PC-3 (cell line): ENCODE data around the gene SLC45A2.

Experiments used
- CTCF ChIP-seq: fragments of 300-600 bp; sonication (generic); conservative IDR thresholded peaks from 2 replicates; pipeline ENCODE4 v1.5.1; 2017; ENCODE audit warnings: antibody characterized with exemption, low read depth, mild to moderate bottlenecking, low read length
- EZH2 ChIP-seq: fragments of 300-600 bp; sonication (generic); IDR thresholded peaks from one replicate; pipeline ENCODE4 v1.6.1; 2017; ENCODE audit warnings: antibody characterized with exemption, mild to moderate bottlenecking, low read length; ENCODE audit not compliant: unreplicated experiment
- EZH2phosphoT487 ChIP-seq: fragments of 300-600 bp; sonication (generic); IDR thresholded peaks from 2 replicates; pipeline ENCODE4 v1.6.1; 2018; ENCODE audit warnings: mild to moderate bottlenecking, antibody characterized with exemption, low read length, borderline replicate concordance

GRCh38 chr5:33931136-33931535 lies 53.4 kb downstream of the SLC45A2 start:
- no peak for TF ChIP-seq CTCF
- no peak for TF ChIP-seq EZH2
- no peak for TF ChIP-seq EZH2phosphoT487
